Memory B cell (primary cell): ENCODE data around the gene ADAMTS14.

Experiments
- ATAC-seq: fragments of 150-1000 bp; cut with Tn5 transposase; 2 replicates; pipeline ENCODE4 v1.10.0; 2021; ENCODE audit warnings: low read depth, mild to moderate bottlenecking, moderate library complexity
- DNase-seq, 2 donors: peaks; one replicate each; pipeline ENCODE4 v3.0.0; 2022; ENCODE audit warnings: low spot score in 2 of 2
- H3K27ac Mint-ChIP-seq: one replicate; pipeline ENCODE4 v1.8.0; 2022; ENCODE audit warnings: mild to moderate bottlenecking, moderate library complexity, mixed read lengths
- H3K27me3 Mint-ChIP-seq: one replicate; pipeline ENCODE4 v1.8.0; 2022; ENCODE audit warnings: mixed read lengths
- H3K36me3 Mint-ChIP-seq: one replicate; pipeline ENCODE4 v1.8.0; 2022; ENCODE audit warnings: mild to moderate bottlenecking, mixed read lengths
- H3K4me1 Mint-ChIP-seq: one replicate; pipeline ENCODE4 v1.8.0; 2022; ENCODE audit warnings: mixed read lengths
- H3K4me3 Mint-ChIP-seq: one replicate; pipeline ENCODE4 v1.8.0; 2022; ENCODE audit warnings: mild to moderate bottlenecking, moderate library complexity, mixed read lengths
- H3K9me3 Mint-ChIP-seq: one replicate; pipeline ENCODE4 v1.8.0; 2022; ENCODE audit warnings: mixed read lengths

ADAMTS14 gene

GRCh38 chr10:70774810-70775678 lies 102.7 kb downstream of the ADAMTS14 start:
- Mint-ChIP-seq H3K9me3 (no peaks in the 10 kb centered on the region), H3K4me1 (no peaks in the 10 kb centered on the region), H3K27ac (no peak overlapping the region), H3K27me3 (peaks cover 9% of the 10 kb centered on the region), H3K4me3 (no peak overlapping the region), H3K36me3 (no peaks in the 10 kb centered on the region)
- ATAC-seq = no peak
- no peak for DNase-seq

- Mint-ChIP-seq H3K4me3 (no peak overlapping the region), H3K27me3 (peaks cover 12% of the 10 kb centered on the region), H3K9me3 (no peaks in the 10 kb centered on the region), H3K27ac (no peak overlapping the region), H3K36me3 (no peaks in the 10 kb centered on the region), H3K4me1 (no peaks in the 10 kb centered on the region)
- no peak for ATAC-seq
- no peak for DNase-seq
Measured at GRCh38 chr10:70775679-70776454, 103.6 kb downstream of the ADAMTS14 start.

GRCh38 chr10:70776455-70777005 lies 104.2 kb downstream of the ADAMTS14 start:
- H3K4me1 Mint-ChIP-seq = no peaks in the 10 kb centered on the region
- DNase-seq = no peak
- H3K9me3 Mint-ChIP-seq = no peaks in the 10 kb centered on the region
- no peak overlapping the region for H3K4me3 Mint-ChIP-seq
- H3K27ac Mint-ChIP-seq = no peak overlapping the region
- no peak for ATAC-seq
- peaks cover 12% of the 10 kb centered on the region for H3K27me3 Mint-ChIP-seq
- H3K36me3 Mint-ChIP-seq = no peaks in the 10 kb centered on the region

- ATAC-seq (no peak), DNase-seq (no peak)
- Mint-ChIP-seq H3K27ac (no peak overlapping the region), H3K4me1 (no peaks in the 10 kb centered on the region), H3K27me3 (peaks cover 10% of the 10 kb centered on the region), H3K9me3 (no peaks in the 10 kb centered on the region), H3K36me3 (no peaks in the 10 kb centered on the region), H3K4me3 (no peak overlapping the region)
Measured at GRCh38 chr10:70777063-70777875, 105.0 kb downstream of the ADAMTS14 start.

- Mint-ChIP-seq H3K4me3 (no peak overlapping the region), H3K27ac (no peak overlapping the region), H3K9me3 (no peaks in the 10 kb centered on the region), H3K36me3 (no peaks in the 10 kb centered on the region), H3K4me1 (no peaks in the 10 kb centered on the region), H3K27me3 (peaks cover 13% of the 10 kb centered on the region)
- ATAC-seq = no peak
- DNase-seq = no peak
Measured at GRCh38 chr10:70778267-70778924, 106.1 kb downstream of the ADAMTS14 start.

GRCh38 chr10:70779088-70779487 lies 106.8 kb downstream of the ADAMTS14 start:
- H3K27me3 Mint-ChIP-seq = peaks cover 13% of the 10 kb centered on the region
- H3K36me3 Mint-ChIP-seq = no peaks in the 10 kb centered on the region
- no peak overlapping the region for H3K27ac Mint-ChIP-seq
- no peaks in the 10 kb centered on the region for H3K4me1 Mint-ChIP-seq
- DNase-seq (no peak), ATAC-seq (no peak)
- no peak overlapping the region for H3K4me3 Mint-ChIP-seq
- no peaks in the 10 kb centered on the region for H3K9me3 Mint-ChIP-seq

GRCh38 chr10:70779511-70780369 lies 107.4 kb downstream of the ADAMTS14 start:
- DNase-seq = no peak
- Mint-ChIP-seq H3K36me3 (no peaks in the 10 kb centered on the region), H3K27ac (no peak overlapping the region), H3K27me3 (peaks cover 10% of the 10 kb centered on the region), H3K4me3 (no peak overlapping the region), H3K4me1 (no peaks in the 10 kb centered on the region), H3K9me3 (no peaks in the 10 kb centered on the region)
- ATAC-seq = no peak

GRCh38 chr10:70780370-70780760 lies 108.1 kb downstream of the ADAMTS14 start:
- H3K27me3 Mint-ChIP-seq = peaks cover 10% of the 10 kb centered on the region
- DNase-seq (no peak), ATAC-seq (no peak)
- H3K27ac Mint-ChIP-seq = no peak overlapping the region
- H3K9me3 Mint-ChIP-seq = no peaks in the 10 kb centered on the region
- no peaks in the 10 kb centered on the region for H3K36me3 Mint-ChIP-seq
- no peaks in the 10 kb centered on the region for H3K4me1 Mint-ChIP-seq
- no peak overlapping the region for H3K4me3 Mint-ChIP-seq

- Mint-ChIP-seq H3K27me3 (peaks cover 10% of the 10 kb centered on the region), H3K4me3 (no peak overlapping the region), H3K36me3 (no peaks in the 10 kb centered on the region), H3K4me1 (no peaks in the 10 kb centered on the region), H3K9me3 (no peaks in the 10 kb centered on the region), H3K27ac (no peak overlapping the region)
- no peak for DNase-seq
- ATAC-seq = no peak
Measured at GRCh38 chr10:70780772-70781171, 108.5 kb downstream of the ADAMTS14 start.

- Mint-ChIP-seq H3K9me3 (no peaks in the 10 kb centered on the region), H3K27ac (no peak overlapping the region), H3K4me3 (no peak overlapping the region), H3K36me3 (no peaks in the 10 kb centered on the region), H3K4me1 (no peaks in the 10 kb centered on the region), H3K27me3 (peaks cover 10% of the 10 kb centered on the region)
- no peak for DNase-seq
- ATAC-seq = no peak
Measured at GRCh38 chr10:70781461-70782051, 109.2 kb downstream of the ADAMTS14 start.

GRCh38 chr10:70782086-70782745 lies 109.9 kb downstream of the ADAMTS14 start:
- H3K27ac Mint-ChIP-seq = no peak overlapping the region
- no peak overlapping the region for H3K4me3 Mint-ChIP-seq
- no peak for DNase-seq
- H3K4me1 Mint-ChIP-seq = no peaks in the 10 kb centered on the region
- peaks cover 10% of the 10 kb centered on the region for H3K27me3 Mint-ChIP-seq
- no peak for ATAC-seq
- H3K9me3 Mint-ChIP-seq = no peaks in the 10 kb centered on the region
- H3K36me3 Mint-ChIP-seq = no peaks in the 10 kb centered on the region
